Amygdala (tissue), 56 donors: ENCODE data around the gene SCIN.
A peak's percentile ranks its signal among the peaks of the same experiment; 100 is the strongest.

Experiments
- DNase-seq, 56 donors: peaks; one replicate each; lab custom pipeline; 2025; lab: John Stamatoyannopoulos, UW

The SCIN gene

GRCh38 chr7:12565873-12566272 lies 4.6 kb upstream of the SCIN start:
- DNase-seq: no peak

- DNase-seq: no peak
Observed at GRCh38 chr7:12567015-12567414, 3.5 kb upstream of the SCIN start.

DNA sequence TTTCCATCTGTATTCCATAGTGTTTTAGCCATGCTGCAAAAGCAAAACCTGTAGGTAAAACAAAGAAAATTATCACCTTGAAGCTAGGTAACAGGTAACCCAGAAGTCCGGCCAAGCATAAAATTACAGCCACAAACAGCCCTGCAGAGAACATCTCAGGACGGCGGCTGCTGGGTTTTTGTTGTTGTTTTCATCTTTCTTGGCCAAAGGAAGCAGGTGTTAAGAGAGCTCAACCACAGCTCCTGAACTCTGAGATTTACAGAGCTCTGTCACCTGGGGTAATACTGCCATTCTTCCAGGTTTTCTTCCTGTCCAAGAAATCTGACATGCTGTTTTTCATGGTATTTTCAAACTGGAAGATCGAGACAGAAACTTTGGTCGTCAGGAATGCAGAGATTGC lies 847 bp upstream of the SCIN start:
- no peak for DNase-seq

DNA sequence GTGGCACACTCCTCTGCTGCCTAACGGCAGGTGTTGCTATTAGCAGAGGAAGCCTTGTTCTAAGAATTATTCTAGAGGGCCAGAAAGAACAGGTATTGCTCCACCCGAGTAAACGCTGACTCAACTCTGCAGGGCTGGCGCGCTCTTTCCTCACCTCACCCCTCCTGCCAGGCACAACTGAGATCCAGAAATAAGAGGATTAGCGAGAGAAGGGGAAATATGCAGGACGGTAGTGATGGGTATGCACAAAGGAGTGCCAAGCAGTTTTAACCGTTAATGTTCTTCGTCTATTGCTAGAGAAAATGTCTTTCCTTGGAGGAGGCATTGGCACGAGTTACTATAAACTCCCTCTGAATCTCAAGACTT lies 369 bp upstream of the SCIN start:
- no peak for DNase-seq

GRCh38 chr7:12571691-12572090 lies 1.2 kb downstream of the SCIN start:
- DNase-seq: no peak

DNA sequence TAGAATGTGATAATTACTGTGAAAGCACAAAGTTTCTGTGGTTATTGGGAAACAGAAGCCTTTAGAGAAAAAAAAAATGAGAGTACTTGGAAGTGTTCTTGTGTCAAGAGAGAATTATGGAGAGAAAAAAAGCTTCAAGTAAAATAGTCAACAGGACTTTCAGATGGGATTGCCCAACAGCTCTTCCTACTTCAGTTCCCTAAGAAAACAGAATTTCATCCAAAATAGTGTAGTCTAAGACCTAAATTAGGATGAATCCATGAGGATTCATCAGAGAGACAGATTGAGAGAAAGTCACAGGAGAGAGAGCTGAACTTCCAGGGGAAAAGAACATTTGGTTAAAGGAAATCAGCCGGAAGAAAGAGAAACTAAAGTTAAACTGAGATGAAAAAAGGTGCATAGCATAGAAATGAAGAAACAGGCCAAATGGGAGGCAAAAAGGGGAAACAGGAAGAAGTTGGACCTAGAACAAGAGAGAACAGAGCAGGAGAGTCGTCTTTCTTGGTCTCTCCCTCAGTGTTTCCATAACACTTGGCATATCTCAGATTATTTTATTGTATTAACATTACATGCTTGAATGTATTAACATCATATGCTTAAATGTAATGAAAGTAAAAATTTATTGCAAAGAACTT lies 2.5 kb downstream of the SCIN start:
- no peak for DNase-seq

DNA sequence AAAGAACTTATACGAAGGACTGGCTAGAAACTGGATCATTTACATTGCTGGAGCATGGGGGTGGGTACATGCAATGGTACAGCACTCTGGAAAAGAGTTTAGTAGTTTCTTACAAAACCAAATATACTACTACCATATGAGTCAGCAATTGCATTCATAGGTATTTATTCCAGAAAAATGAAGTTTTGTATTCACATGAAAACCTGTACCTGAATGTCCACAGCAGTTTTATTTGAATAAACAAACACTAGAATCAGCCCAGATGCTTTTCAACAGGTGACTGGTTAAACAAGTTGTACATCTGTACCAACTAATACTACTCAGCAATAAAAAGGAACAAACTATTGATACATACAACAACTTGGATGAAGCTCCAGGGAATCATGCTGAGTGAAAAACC lies 3.4 kb downstream of the SCIN start:
- no peak for DNase-seq

DNA sequence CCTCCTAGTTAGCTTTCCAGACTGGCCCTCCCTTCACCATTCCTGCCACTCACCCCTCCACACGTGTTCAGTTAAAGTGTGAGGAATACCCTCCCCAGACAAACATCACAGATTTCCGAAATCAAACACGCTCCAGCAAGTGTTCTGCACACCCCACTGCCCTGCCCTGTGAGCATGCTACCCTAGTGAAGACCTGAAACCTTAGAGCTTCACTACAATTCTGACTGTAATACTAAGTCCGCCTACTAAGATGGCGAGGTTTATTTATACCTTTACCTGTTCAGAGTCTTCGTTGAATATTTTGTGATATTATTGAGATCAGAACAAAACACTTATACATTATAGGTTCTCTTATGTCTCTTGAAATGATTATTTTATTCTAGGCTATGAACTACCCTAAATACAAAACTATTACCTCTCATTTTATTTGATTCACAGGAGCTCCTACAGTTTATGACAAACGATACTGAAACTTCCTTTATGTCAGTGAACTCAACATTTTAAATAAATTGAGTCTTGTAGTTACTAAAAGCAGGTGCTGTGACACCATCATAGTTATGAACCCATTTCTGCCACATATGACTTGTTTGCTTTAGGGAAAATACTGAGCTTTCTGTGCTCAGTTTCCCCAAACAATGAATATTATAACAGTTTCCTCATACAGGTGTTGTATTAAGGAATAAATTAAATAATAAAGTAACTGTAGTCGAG lies 8.6 kb downstream of the SCIN start:
- no peak for DNase-seq

DNA sequence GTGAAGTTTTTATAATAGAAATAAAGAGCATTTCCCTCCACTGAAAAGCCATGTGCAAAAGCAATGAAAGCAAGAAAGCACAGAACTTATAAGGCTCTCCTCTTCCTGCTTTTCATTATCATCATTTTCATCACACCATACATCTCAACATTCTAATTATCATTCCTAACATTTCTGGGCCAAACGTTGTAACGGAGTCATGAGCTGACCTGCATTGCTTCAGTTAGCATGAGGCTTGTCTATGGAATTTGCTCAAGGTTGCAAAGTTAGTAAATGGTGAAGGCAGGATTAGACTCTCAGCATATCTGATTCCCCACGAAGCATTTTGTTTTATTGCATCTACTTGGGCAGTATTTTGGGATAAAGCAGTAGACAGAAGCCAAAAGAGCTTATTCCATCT lies 11.4 kb downstream of the SCIN start:
- no peak for DNase-seq

- DNase-seq: no peak
Observed at GRCh38 chr7:12582362-12582761, 11.8 kb downstream of the SCIN start.

DNA sequence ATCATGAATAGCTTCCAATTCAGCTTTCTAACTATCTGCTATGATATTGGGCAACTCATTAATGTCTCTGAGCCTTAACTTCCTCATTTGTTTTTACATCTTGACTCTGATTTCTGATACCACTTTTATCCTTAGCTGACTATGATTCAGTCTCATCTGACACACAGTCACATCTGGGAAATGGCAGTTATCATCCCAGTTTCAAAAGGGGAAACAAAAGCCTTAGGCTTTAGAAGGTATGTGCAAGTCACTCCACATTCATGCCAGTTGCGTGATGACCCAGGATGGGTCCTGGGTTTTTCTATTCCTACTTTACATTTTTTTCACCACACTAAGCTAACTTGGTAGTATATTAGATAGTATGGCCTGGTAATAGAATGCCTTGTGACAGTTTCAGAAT lies 12.7 kb downstream of the SCIN start:
- DNase-seq: no peak

- no peak for DNase-seq
Observed at GRCh38 chr7:12583922-12584321, 13.4 kb downstream of the SCIN start.

DNA sequence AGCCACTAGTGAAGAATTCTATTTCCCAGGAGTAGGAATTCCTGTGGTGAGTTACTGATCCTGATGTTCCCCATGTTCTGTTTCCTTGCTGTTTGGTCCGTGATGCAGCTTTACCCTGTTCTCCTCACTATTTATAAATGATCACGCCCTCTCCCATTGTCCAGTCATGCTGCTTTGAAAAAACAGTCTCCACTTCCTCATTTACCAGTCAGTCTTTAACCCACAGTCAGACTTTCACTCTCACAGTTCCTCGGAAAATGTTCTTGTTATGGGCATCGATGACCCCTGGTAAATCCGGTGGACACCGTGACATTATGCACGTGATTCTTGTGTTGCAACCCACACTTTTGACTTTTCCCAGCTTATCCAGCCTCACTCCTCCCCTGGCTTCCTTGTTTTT lies 14.4 kb downstream of the SCIN start:
- peak in 12 of 56 donors; percentile 3 to 58 (median 10) for DNase-seq

DNA sequence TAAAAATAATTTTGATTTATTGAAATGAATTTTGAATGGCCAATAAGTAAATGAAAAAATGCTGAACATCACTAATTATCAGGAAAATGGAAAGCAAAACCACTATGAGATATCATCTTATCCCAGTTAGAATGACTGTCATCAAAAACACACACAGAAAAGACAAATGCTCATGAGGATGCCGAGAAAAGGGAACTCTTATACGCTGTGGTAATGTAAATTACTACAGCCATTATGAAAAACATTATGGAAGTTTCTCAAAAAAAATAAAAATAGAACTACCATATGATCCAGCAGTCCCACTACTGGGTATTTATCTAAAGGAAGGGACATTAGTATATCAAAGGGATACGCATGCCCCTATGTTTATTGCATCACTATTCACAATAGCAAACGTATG lies 15.8 kb downstream of the SCIN start:
- no peak for DNase-seq

DNA sequence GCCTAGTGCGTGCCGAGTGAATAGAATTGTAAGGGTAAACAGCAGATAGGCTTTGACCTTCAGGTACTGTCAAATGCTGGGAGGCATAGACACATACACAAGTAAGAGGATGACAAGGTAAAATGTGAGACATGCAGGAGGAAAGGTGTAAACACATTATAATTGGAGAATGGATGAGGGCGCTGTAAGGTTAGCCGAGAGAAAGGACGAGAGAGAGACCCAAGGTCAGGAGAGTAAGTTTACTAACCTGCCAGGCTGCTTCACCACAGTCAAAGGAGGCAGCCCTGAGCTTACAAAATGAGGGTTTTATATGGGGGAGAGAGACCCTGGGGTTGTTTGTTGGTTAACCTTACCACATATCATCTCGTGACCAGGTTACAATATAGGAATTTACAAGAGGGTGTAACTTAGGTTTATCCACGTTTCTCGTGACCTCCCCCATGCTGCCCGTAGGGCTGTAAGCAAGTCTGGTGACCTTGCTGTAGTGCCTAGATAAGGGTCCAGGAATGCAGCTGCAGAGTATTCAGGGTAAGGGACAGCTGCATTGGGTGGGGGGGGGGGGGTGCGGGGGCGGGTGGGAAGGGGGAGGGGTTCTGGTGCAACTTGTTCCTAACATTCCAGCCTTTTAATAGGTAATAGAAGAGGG lies 17.9 kb downstream of the SCIN start:
- DNase-seq: no peak

DNA sequence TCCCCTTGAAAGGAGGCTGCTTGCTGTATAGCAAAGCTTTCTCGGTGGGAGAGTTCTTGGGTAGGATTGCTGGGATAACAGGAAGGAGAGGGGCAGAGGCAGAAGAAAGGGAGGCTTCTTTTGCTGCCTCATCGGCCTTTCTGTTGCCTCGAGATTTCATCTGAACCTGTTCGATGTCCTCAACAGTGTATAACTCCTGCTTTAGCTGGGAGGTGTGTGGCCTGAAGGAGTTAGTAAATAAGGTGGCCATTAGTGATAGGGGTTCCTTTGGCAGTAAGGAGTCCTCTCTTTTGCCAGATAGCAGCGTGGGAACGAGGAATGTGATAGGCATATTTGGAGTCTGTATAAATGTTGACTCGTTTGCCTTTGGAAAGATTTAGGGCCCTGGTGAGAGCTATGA lies 20.0 kb downstream of the SCIN start:
- no peak for DNase-seq

DNA sequence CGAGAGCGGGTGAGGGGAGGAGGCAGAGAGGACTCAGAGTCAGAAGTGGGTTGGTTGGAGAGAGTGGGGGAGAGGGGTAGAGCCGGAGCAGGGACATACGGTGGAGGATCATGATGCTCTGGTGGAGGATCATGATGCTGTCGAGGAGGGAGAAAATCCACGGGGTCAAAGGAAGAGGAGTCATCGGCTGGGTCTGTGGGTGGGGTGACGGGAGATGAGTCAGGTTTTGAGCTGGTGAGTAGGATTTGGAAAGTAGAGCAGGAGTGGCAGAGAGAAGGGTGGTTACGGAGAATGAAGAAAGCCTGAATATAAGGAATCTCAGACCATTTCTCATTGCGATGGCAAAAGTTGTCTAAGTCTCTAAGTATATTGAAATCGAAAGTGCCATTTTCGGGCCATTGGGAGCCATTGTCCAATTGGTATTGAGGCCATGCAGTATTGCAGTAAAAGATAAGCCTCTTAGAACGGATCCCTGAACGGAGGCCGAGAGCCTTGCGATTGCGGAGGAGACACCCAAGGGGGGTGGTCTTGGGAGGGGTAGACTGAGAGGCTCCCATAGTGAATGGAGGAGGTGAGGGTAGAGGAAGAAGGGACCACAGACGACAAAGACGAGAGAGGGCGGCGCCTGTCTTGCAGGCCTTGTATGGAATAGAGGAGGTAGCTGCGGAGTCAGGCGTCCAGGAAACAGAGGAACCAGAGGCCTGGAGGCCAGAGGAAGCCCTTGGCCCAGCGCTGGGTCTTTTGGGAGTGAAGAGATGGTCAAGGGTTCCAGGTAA lies 23.8 kb downstream of the SCIN start:
- DNase-seq: no peak

DNA sequence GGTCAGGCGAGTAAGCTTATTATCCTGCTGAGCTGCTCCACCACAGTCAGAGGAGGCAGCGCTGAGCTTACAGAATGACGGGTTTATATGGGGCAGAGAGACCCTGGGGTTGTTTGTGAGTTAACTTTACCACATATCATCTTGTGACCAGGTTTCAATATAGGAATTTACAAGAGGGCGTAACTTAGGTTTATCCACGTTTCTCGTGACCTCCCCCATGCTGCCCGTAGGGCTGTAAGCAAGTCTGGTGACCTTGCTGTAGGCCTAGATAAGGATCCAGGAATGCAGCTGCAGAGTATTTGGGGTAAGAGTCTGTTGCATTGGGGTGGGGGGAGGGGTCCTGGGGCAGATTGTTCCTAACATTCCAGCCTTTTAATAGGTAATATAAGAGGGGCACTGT lies 24.6 kb downstream of the SCIN start:
- no peak for DNase-seq

DNA sequence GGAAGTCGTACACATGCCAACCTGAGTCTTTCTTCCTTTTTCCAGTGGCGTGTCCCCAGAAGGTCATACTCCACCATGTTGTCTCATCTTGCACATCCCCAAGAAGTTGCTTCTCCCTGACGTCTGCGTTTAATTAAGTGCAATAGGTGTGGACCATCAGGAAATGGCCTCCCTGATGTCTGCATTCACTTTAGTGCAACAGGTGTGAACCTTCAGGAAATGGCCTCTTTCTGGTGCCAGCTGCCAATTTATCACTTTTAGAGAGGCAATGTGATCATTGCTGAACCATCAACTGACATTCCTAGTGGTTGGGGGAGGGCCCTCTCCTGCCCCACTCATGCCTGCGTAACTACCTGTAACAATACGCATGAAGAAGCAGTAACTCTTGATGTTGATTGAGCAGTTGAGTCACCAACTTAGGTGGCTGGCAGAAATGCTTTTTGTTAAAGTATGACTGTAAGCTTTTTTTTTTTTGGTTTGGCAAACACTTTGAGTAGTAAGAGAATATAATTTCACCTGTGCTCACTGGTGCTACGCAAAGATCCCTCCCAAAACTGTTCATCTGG lies 25.8 kb downstream of the SCIN start:
- no peak for DNase-seq

DNA sequence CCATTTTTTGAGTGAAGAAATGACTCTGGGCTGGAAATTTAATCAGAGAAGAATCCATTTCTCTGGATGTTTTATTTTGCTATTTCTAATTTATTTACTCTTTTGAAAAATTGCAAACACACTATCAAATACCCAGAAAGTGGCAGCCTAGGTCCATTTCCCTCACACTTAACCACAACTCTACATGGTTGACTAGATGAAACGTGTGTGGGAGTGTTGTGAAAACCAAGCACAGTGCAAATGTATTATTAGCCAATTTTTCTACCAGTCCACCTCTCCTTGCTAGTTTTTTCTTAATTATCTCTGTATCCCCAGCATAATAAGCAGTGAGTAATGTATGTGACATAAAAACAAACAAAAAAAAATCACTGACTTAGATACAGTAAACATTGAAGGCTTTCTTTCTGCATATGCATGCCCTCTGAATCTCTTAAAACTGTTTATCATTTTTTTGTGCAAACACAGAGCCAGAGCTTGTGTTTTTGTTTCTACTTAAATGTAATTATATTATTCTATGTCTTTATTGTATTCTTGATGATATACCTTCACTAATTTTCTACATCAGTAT lies 30.9 kb downstream of the SCIN start:
- no peak for DNase-seq

DNA sequence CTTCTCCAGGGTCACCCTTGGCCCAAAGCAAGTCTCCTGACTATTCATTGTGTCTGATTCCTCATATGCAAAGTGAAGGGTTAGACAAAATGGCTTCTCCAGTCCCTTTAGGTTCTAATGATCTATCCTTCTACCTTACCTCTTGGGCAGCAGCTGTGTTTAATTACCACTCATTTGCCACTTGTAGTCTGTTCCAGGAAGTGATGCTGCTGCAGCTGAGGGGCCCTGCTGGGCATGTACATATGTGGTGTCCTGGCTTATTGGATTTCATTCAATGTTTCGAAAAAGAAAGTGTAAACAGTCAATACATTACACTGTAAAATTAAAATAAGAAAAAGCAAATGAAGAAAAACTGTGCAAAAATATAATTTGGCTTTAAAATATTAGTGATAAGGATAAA lies 36.6 kb downstream of the SCIN start:
- no peak for DNase-seq
